ENCODE results near the gene TSBP1.

TSBP1 gene

DNA sequence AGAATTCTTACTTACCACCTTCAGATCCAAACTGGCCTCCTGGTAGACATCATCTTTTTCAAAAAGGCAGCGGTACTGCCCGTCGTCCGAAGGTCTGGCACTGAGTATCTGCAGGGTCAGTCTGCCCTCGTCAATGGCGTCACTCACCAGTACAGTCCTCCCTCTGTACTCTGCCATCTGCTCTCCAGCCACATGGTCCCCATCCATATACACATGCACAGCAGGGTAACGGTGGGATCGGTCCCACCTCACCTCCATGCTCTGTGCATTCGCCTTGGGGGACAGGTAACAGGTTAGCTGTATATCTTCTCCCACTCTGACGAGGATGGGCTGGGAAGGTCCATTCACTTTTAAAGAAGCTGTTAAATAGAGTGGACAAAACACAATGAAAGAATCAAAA, 24.3 kb upstream of the TSBP1 start:
- TF ChIP-seq CTCF (conservative IDR thresholded peaks at IDR 0.05; ENCODE audit: control insufficient read depth, insufficient read depth, low read depth, low read length) = no peak
- no peak for DNase-seq (ENCODE audit: low read depth)
- no peak overlapping the region for H3K4me3 ChIP-seq (ENCODE audit: control insufficient read depth, low read depth, low read length)

DNA sequence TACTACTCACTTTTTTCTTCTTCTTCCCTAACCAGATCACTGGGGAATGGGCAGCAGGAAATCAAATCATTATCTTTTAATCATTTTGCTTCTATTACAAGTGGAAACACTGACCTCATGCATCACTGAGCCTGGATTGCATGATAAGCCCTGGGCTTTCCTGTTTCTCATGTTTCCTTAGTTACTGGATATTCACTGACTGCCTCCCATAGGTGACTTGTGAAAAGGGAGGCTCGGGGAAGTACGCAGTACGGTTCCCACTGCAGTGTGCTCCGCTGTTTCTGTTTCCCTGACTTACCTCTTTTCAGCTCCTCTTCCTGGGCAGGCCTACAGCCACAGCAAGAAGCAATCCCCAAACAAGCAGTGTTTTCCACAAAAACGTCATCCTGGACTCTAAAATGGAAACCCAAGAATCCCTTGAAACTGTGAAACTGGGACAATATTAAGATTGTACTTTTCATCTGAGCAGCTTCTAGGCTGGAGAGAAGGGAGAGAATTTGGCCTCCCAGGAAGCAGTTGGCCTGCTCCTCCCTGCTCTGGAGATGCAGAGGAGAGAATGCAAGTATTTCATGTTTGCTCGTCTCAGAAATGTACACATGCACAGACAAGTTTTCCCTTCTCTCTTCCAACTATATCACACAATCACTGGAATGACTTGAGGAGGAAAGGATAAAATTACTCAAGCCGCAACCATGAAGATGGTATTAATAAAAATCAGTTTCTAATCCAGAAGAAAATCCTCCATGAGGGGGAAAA, 22.1 kb upstream of the TSBP1 start:
- peak; percentile 1 for TF ChIP-seq CTCF (conservative IDR thresholded peaks at IDR 0.05; ENCODE audit: control insufficient read depth, insufficient read depth, low read depth, low read length)
- H3K4me3 ChIP-seq (ENCODE audit: control insufficient read depth, low read depth, low read length) = no peak overlapping the region
- DNase-seq (ENCODE audit: low read depth) = peak; percentile 50

DNA sequence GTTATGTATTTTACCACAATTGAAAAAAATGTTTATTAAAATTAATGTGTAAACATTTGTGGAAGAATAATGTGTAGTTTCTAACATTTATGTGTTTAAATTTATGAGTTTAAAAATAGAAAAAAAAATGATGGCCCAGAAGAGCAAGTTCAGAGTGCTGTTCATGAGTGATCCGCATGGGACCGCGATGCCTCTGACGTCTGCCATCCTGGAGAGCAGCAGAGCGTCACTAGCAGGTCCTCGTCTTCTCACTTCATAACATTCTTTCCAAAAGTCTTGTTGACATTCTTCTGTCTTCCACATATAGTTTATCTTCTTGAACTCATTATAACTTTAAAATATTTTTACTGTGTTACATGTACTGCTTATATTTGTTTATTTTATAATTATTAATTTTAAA, 19.8 kb upstream of the TSBP1 start:
- no peak for DNase-seq (ENCODE audit: low read depth)
- no peak overlapping the region for H3K4me3 ChIP-seq (ENCODE audit: control insufficient read depth, low read depth, low read length)
- TF ChIP-seq CTCF (conservative IDR thresholded peaks at IDR 0.05; ENCODE audit: control insufficient read depth, insufficient read depth, low read depth, low read length) = no peak

GRCh38 chr6:32387589-32388340, 16.1 kb upstream of the TSBP1 start:
- no peak for TF ChIP-seq CTCF (conservative IDR thresholded peaks at IDR 0.05; ENCODE audit: control insufficient read depth, insufficient read depth, low read depth, low read length)
- DNase-seq (ENCODE audit: low read depth) = no peak
- no peak overlapping the region for H3K4me3 ChIP-seq (ENCODE audit: control insufficient read depth, low read depth, low read length)

GRCh38 chr6:32386040-32386439, 14.3 kb upstream of the TSBP1 start:
- TF ChIP-seq CTCF (conservative IDR thresholded peaks at IDR 0.05; ENCODE audit: control insufficient read depth, insufficient read depth, low read depth, low read length) = no peak

GRCh38 chr6:32382757-32383420, 11.2 kb upstream of the TSBP1 start:
- no peak for TF ChIP-seq CTCF (conservative IDR thresholded peaks at IDR 0.05; ENCODE audit: control insufficient read depth, insufficient read depth, low read depth, low read length)
- no peak overlapping the region for H3K4me3 ChIP-seq (ENCODE audit: control insufficient read depth, low read depth, low read length)
- no peak for DNase-seq (ENCODE audit: low read depth)

More at GRCh38 chr6:32386040-32386439, 14.3 kb upstream of the TSBP1 start:
- H3K4me3 ChIP-seq (ENCODE audit: control insufficient read depth, low read depth, low read length) = no peak overlapping the region
- no peak for DNase-seq (ENCODE audit: low read depth)
